Epithelial cell of esophagus (primary cell): ENCODE measurements around the gene CLDND2.

ENCODE experiments used
- DNase-seq: peaks from one replicate; pipeline ENCODE4 v3.0.0; 2010; ENCODE audit warnings: low read depth
- H3K4me3 ChIP-seq: 2 replicates; pipeline ENCODE4 v1.5.1; 2011; ENCODE audit warnings: mild to moderate bottlenecking, low read length, control low read depth
- CTCF ChIP-seq: IDR thresholded peaks from 2 replicates; pipeline ENCODE4 v1.5.1; 2011; ENCODE audit warnings: low read depth, mild to moderate bottlenecking, low read length, control low read depth, inconsistent platforms; ENCODE audit not compliant: insufficient read depth; ENCODE audit errors: missing control alignments

Gene CLDND2

GRCh38 chr19:51337141-51337860, 31.5 kb downstream of the CLDND2 start:
- H3K4me3 ChIP-seq: no peak overlapping the region
- no peak for TF ChIP-seq CTCF
- DNase-seq: no peak

- no peak overlapping the region for H3K4me3 ChIP-seq
- no peak for TF ChIP-seq CTCF
- no peak for DNase-seq
Observed at GRCh38 chr19:51333836-51334460, 34.9 kb downstream of the CLDND2 start.

GRCh38 chr19:51331716-51332115, 37.1 kb downstream of the CLDND2 start:
- H3K4me3 ChIP-seq: no peak overlapping the region
- DNase-seq: no peak
- TF ChIP-seq CTCF: no peak

- no peak for DNase-seq
- H3K4me3 ChIP-seq: no peak overlapping the region
- TF ChIP-seq CTCF: no peak
Observed at GRCh38 chr19:51331193-51331592, 37.6 kb downstream of the CLDND2 start.

GRCh38 chr19:51330366-51330765, 38.4 kb downstream of the CLDND2 start:
- TF ChIP-seq CTCF: no peak
- no peak overlapping the region for H3K4me3 ChIP-seq
- DNase-seq: no peak

- no peak overlapping the region for H3K4me3 ChIP-seq
- no peak for TF ChIP-seq CTCF
- no peak for DNase-seq
Observed at GRCh38 chr19:51329411-51329810, 39.4 kb downstream of the CLDND2 start.
